ENCODE results near the gene WFIKKN1. TPM values are rescaled to one million over a fixed set of nuclear protein-coding genes. Genes with fewer than 3 reads are reported as not detected.

Gene WFIKKN1
- total and polyA plus RNA-seq, 8 donors: 0.11 to 1.4 (median 0.52) TPM

DNA sequence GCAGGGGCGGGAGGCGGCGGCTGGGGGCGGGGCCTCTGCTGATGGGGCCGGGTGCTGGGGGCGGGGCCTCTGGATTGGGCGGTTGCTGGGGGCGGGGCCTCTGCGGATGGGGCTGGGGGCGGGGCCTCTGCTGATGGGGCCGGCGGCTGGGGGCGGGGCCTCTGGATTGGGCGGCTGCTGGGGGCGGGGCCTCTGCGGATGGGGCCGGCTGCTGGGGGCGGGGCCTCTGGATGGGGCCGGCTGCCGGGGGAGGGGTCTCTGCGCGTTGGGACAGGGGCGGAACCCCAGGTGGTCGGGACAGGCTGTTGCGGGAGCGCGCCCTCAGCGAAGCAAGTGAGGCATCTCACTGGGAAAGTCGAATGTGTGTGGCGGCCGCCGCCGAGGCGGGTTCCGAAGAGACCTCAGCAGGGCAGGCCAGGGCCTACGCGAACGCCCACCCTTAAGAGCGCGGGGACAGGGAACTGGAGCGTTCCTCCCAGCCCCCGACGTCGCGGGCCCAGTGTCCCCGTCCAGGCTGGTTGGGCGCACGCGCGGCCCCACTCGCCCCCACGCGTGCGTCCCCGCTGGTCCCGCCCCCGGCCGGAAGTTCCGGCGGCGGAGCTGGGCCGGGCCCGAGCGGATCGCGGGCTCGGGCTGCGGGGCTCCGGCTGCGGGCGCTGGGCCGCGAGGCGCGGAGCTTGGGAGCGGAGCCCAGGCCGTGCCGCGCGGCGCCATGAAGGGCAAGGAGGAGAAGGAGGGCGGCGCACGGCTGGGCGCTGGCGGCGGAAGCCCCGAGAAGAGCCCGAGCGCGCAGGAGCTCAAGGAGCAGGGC, 49.2 kb downstream of the WFIKKN1 start, which contains the start of gene STUB1:
Gene STUB1, plus strand, starts transcription at position 597 of the 811 bp plus-strand sequence. Its CDS starts 116 bp downstream, at position 713.
- Histone ChIP-seq H3K9me3 (no peaks in the 10 kb centered on the region), H3K36me3 (peaks cover 0 to 25% of the 10 kb centered on the region in 2 donors), H3K4me1 (peaks cover 33 to 65% of the 10 kb centered on the region in 2 donors), H3K27me3 (peaks cover 0 to 26% of the 10 kb centered on the region in 2 donors), H3K27ac (peak within 1 kb of the TSS; percentile 80 to 91), H3K4me3 (peak within 1 kb of the TSS; percentile 62 to 70)
- ATAC-seq (peak; percentile 80), DNase-seq (peak; percentile 80 to 94 (median 88))
- intact Hi-C loops (cut with DNase I): no loop called here
- TF ChIP-seq CTCF (IDR thresholded peaks at IDR 0.05): no peak

- no peak for ATAC-seq
- Histone ChIP-seq H3K9me3 (no peaks in the 10 kb centered on the region), H3K36me3 (peaks cover 0 to 31% of the 10 kb centered on the region in 2 donors), H3K4me3 (peak overlapping the region; percentile 62 to 70), H3K4me1 (peaks cover 30 to 64% of the 10 kb centered on the region in 2 donors), H3K27ac (peak overlapping the region; percentile 80 to 91), H3K27me3 (peaks cover 0 to 21% of the 10 kb centered on the region in 2 donors)
- no peak for DNase-seq
- intact Hi-C loops (cut with DNase I): no loop called here
- TF ChIP-seq CTCF (IDR thresholded peaks at IDR 0.05): no peak
Observed at GRCh38 chr16:680625-680945, 49.8 kb downstream of the WFIKKN1 start.

GRCh38 chr16:680967-681745, 50.4 kb downstream of the WFIKKN1 start:
- peaks cover 0 to 15% of the 10 kb centered on the region in 2 donors for H3K27me3 ChIP-seq
- ATAC-seq (no peak), DNase-seq (peak in 1 of 4 donors; percentile 56)
- TF ChIP-seq CTCF (IDR thresholded peaks at IDR 0.05): no peak
- H3K9me3 ChIP-seq: no peaks in the 10 kb centered on the region
- intact Hi-C loops (cut with DNase I): no loop called here
- H3K4me1 ChIP-seq: peaks cover 30 to 68% of the 10 kb centered on the region in 2 donors
- H3K27ac ChIP-seq: peak overlapping the region; percentile 80 to 91
- peaks cover 0 to 35% of the 10 kb centered on the region in 2 donors for H3K36me3 ChIP-seq
- peak overlapping the region; percentile 62 to 70 for H3K4me3 ChIP-seq

GRCh38 chr16:681746-682427, 51.1 kb downstream of the WFIKKN1 start:
- H3K27me3 ChIP-seq: peaks cover 0 to 8% of the 10 kb centered on the region in 2 donors
- H3K9me3 ChIP-seq: no peaks in the 10 kb centered on the region
- peak overlapping the region in 1 of 2 donors; percentile 70 for H3K4me3 ChIP-seq
- H3K36me3 ChIP-seq: peaks cover 0 to 42% of the 10 kb centered on the region in 2 donors
- DNase-seq: no peak
- intact Hi-C loops (cut with DNase I): no loop called here
- ATAC-seq: no peak
- peaks cover 30 to 67% of the 10 kb centered on the region in 2 donors for H3K4me1 ChIP-seq
- H3K27ac ChIP-seq: no peak overlapping the region
- no peak for TF ChIP-seq CTCF (IDR thresholded peaks at IDR 0.05)

Measured in left lung (tissue), 10 donors.